Neural cell (in vitro differentiated cells): Measurements from ENCODE around the gene MLH1. TPM values are rescaled to one million over a fixed set of nuclear protein-coding genes. Genes with fewer than 3 reads are reported as not detected.

ENCODE experiments used
- H2AFZ ChIP-seq: fragments of 200-600, 300-800 bp; sonication (generic), shearing (Covaris generic); 2 replicates; pipeline ENCODE4 v1.6.0; 2014; ENCODE audit warnings: low read depth, mild to moderate bottlenecking, antibody characterized with exemption, low read length, moderate library complexity
- H3F3A ChIP-seq: fragments of 200-600 bp; shearing (Covaris generic); 2 replicates; pipeline ENCODE4 v1.6.1; 2016; ENCODE audit warnings: mild to moderate bottlenecking, moderate library complexity, mixed read lengths, antibody characterized with exemption, low read length; ENCODE audit not compliant: insufficient read depth, poor library complexity, severe bottlenecking
- H3K27ac ChIP-seq: fragments of 200-600, 300-800 bp; sonication (generic), shearing (Covaris generic); 2 replicates; pipeline ENCODE4 v1.5.1; 2014; ENCODE audit warnings: mild to moderate bottlenecking, low read length, moderate library complexity
- H3K27me3 ChIP-seq: fragments of 300-800, 200-600 bp; sonication (generic), shearing (Covaris generic); 2 replicates; pipeline ENCODE4 v1.6.0; 2014; ENCODE audit warnings: mild to moderate bottlenecking, low read depth, low read length, moderate library complexity; ENCODE audit not compliant: insufficient read depth
- H3K36me3 ChIP-seq: fragments of 300-800, 200-600 bp; sonication (generic), shearing (Covaris generic); 2 replicates; pipeline ENCODE4 v1.5.1; 2014; ENCODE audit warnings: mild to moderate bottlenecking, antibody characterized with exemption, low read length, moderate library complexity; ENCODE audit not compliant: insufficient read depth
- H3K4me2 ChIP-seq: fragments of 300-800, 200-600 bp; sonication (generic), shearing (Covaris generic); 2 replicates; pipeline ENCODE4 v1.6.0; 2014; ENCODE audit warnings: mild to moderate bottlenecking, low read length
- H3K4me3 ChIP-seq: fragments of 300-800, 200-600 bp; sonication (generic), shearing (Covaris generic); 2 replicates; pipeline ENCODE4 v1.5.1; 2014; ENCODE audit warnings: mild to moderate bottlenecking, low read length, moderate library complexity
- H3K79me2 ChIP-seq: fragments of 200-600 bp; shearing (Covaris generic); replicated peaks from 2 replicates; pipeline ENCODE4 v1.6.0; 2014; ENCODE audit warnings: mild to moderate bottlenecking, low read length, moderate library complexity; ENCODE audit not compliant: insufficient read depth
- H3K9ac ChIP-seq: fragments of 300-800, 200-600 bp; sonication (generic), shearing (Covaris generic); 2 replicates; pipeline ENCODE4 v1.6.1; 2016; ENCODE audit warnings: mild to moderate bottlenecking, low read length, mixed read lengths
- H3K9me2 ChIP-seq: fragments of 200-600 bp; shearing (Covaris generic); 2 replicates; pipeline ENCODE4 v1.6.1; 2016; ENCODE audit warnings: mild to moderate bottlenecking, low read length, mixed read lengths; ENCODE audit not compliant: insufficient read depth
- H3K9me3 ChIP-seq: fragments of 200-600, 300-800 bp; sonication (generic), shearing (Covaris generic); 2 replicates; pipeline ENCODE4 v1.6.1; 2016; ENCODE audit warnings: mild to moderate bottlenecking, mixed run types, low read length, moderate library complexity, mixed read lengths
- H4K20me1 ChIP-seq: fragments of 200-600 bp; shearing (Covaris generic); 2 replicates; pipeline ENCODE4 v1.6.1; 2016; ENCODE audit warnings: mild to moderate bottlenecking, mixed run types; ENCODE audit not compliant: insufficient read depth
- EP300 ChIP-seq: fragments of 450-650 bp; conservative IDR thresholded peaks from 2 replicates; pipeline ENCODE4 v1.6.1; 2014; ENCODE audit warnings: antibody characterized with exemption, mild to moderate bottlenecking, moderate library complexity; ENCODE audit not compliant: poor library complexity, severe bottlenecking
- EZH2 ChIP-seq: fragments of 200-600, 300-800 bp; shearing (Covaris generic), sonication (generic); IDR thresholded peaks from 2 replicates; pipeline ENCODE4 v1.6.1; 2014; ENCODE audit warnings: antibody characterized with exemption, low read length, borderline replicate concordance, mild to moderate bottlenecking; ENCODE audit not compliant: insufficient read depth, poor library complexity, severe bottlenecking
- MXI1 ChIP-seq: fragments of 450-650 bp; conservative IDR thresholded peaks from 2 replicates; pipeline ENCODE4 v1.6.1; 2014; ENCODE audit warnings: antibody characterized with exemption, mild to moderate bottlenecking; ENCODE audit not compliant: poor library complexity, severe bottlenecking
- POLR2AphosphoS5 ChIP-seq: IDR thresholded peaks from 2 replicates; pipeline ENCODE4 v1.6.1; 2012
- RAD21 ChIP-seq: fragments of 450-650 bp; conservative IDR thresholded peaks from 2 replicates; pipeline ENCODE4 v1.6.1; 2014; ENCODE audit warnings: antibody characterized with exemption, mild to moderate bottlenecking, moderate library complexity
- SMC3 ChIP-seq: fragments of 450-650 bp; conservative IDR thresholded peaks from 2 replicates; pipeline ENCODE4 v1.6.1; 2014; ENCODE audit warnings: antibody characterized with exemption, mild to moderate bottlenecking, moderate library complexity; ENCODE audit not compliant: poor library complexity
- TAF1 ChIP-seq: IDR thresholded peaks from 2 replicates; pipeline ENCODE4 v1.6.1; 2012; ENCODE audit warnings: low read depth
- polyA plus RNA-seq: library from polyadenylated mRNA; depleted of rRNA; stranded (reverse); fragments of >200 nt; gene quantifications from 2 replicates; pipeline ENCODE4 v1.2.3, GENCODE V29; 2014
- small RNA-seq, 3 experiments: library from RNA; depleted of rRNA; stranded (forward); fragments of <200 nt; gene quantifications; one replicate each; pipeline ENCODE3, GENCODE V24; 2012
- TF ChIP-seq, protein P1 (sequence below): fragments of 450-650 bp; IDR thresholded peaks from 2 replicates; pipeline ENCODE4 v1.5.1; 2014; ENCODE audit warnings: antibody characterized with exemption, mild to moderate bottlenecking, moderate library complexity; ENCODE audit not compliant: poor library complexity, severe bottlenecking
- TF ChIP-seq, protein P2 (sequence below): IDR thresholded peaks from 2 replicates; pipeline ENCODE4 v1.6.1; 2012; ENCODE audit warnings: borderline replicate concordance

The MLH1 gene
- polyA plus RNA-seq, 1 donor from 2014 or later = 73.7 TPM

- Histone ChIP-seq H3K27ac (no peak overlapping the region), H4K20me1 (no peaks in the 10 kb centered on the region), H3K9me3 (no peaks in the 10 kb centered on the region), H3K4me2 (no peak overlapping the region), H3K27me3 (no peaks in the 10 kb centered on the region), H2AFZ (no peak overlapping the region), H3K9me2 (no peaks in the 10 kb centered on the region), H3K36me3 (no peaks in the 10 kb centered on the region), H3F3A (no peaks in the 10 kb centered on the region), H3K79me2 (no peaks in the 10 kb centered on the region), H3K9ac (no peak overlapping the region), H3K4me3 (no peak overlapping the region)
- TF ChIP-seq, protein P1, sequence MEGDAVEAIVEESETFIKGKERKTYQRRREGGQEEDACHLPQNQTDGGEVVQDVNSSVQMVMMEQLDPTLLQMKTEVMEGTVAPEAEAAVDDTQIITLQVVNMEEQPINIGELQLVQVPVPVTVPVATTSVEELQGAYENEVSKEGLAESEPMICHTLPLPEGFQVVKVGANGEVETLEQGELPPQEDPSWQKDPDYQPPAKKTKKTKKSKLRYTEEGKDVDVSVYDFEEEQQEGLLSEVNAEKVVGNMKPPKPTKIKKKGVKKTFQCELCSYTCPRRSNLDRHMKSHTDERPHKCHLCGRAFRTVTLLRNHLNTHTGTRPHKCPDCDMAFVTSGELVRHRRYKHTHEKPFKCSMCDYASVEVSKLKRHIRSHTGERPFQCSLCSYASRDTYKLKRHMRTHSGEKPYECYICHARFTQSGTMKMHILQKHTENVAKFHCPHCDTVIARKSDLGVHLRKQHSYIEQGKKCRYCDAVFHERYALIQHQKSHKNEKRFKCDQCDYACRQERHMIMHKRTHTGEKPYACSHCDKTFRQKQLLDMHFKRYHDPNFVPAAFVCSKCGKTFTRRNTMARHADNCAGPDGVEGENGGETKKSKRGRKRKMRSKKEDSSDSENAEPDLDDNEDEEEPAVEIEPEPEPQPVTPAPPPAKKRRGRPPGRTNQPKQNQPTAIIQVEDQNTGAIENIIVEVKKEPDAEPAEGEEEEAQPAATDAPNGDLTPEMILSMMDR = no peak
- no peak for TF ChIP-seq MXI1
- TF ChIP-seq, protein P2, sequence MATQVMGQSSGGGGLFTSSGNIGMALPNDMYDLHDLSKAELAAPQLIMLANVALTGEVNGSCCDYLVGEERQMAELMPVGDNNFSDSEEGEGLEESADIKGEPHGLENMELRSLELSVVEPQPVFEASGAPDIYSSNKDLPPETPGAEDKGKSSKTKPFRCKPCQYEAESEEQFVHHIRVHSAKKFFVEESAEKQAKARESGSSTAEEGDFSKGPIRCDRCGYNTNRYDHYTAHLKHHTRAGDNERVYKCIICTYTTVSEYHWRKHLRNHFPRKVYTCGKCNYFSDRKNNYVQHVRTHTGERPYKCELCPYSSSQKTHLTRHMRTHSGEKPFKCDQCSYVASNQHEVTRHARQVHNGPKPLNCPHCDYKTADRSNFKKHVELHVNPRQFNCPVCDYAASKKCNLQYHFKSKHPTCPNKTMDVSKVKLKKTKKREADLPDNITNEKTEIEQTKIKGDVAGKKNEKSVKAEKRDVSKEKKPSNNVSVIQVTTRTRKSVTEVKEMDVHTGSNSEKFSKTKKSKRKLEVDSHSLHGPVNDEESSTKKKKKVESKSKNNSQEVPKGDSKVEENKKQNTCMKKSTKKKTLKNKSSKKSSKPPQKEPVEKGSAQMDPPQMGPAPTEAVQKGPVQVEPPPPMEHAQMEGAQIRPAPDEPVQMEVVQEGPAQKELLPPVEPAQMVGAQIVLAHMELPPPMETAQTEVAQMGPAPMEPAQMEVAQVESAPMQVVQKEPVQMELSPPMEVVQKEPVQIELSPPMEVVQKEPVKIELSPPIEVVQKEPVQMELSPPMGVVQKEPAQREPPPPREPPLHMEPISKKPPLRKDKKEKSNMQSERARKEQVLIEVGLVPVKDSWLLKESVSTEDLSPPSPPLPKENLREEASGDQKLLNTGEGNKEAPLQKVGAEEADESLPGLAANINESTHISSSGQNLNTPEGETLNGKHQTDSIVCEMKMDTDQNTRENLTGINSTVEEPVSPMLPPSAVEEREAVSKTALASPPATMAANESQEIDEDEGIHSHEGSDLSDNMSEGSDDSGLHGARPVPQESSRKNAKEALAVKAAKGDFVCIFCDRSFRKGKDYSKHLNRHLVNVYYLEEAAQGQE = no peak
- no peak for TF ChIP-seq EP300
- no peak for TF ChIP-seq EZH2
- no peak for TF ChIP-seq RAD21
- TF ChIP-seq TAF1 = no peak
- TF ChIP-seq POLR2AphosphoS5 = no peak
- no peak for TF ChIP-seq SMC3
Observed at GRCh38 chr3:37100411-37100810, 107.1 kb downstream of the MLH1 start.

Small RNAs within 50 kb of the gene (small RNA-seq; reads per million reads assigned to genes)
- gene RF00019 = 0 to 1.2 (median 0) reads per million in 3 experiments
- 0.03 to 2.0 (median 0.19) reads per million in 3 experiments for gene RNU6ATAC4P

Other genes starting within 250 kb of the MLH1 start
- gene DCLK3, start 229.0 kb upstream of the MLH1 start, polyA plus RNA-seq = 0.84 and 1.5 TPM in 2 replicates
- 11.6 and 15.5 TPM in 2 replicates for gene TRANK1, start 48.5 kb upstream of the MLH1 start, polyA plus RNA-seq
- gene EPM2AIP1, start 387 bp upstream of the MLH1 start, polyA plus RNA-seq = 38.1 and 41.4 TPM in 2 replicates
- gene LRRFIP2, start 181.1 kb downstream of the MLH1 start, polyA plus RNA-seq = 131 and 143 TPM in 2 replicates
- 21.8 and 22.9 TPM in 2 replicates for gene GOLGA4, start 249.8 kb downstream of the MLH1 start, polyA plus RNA-seq